Measurements from ENCODE around the gene GUF1.
"Not testable (repeated sequence)": the region's sequence is repeated elsewhere in the genome, so short reads cannot be mapped to it uniquely, and the experiment has no call there.

GUF1 gene

DNA sequence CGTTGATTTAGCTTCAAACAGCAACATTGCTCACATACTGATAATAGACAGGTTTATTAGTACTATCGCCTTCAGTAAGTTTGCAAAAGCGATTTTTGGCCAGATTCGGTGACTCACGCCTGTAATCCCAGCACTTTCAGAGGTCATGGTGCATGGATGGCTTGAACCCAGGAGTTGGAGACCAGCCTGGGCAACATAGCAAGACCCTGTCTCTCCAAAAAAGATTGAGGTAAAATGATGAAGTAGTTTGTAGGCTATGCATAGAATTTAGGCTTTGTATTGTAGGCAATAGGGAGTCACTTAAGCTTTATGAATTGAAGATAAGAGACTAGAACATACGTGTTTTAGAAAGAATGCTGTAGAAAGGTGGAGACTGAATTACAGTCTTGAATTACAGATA, 49.3 kb downstream of the GUF1 start:
- Histone ChIP-seq H3K27me3 (ENCODE audit: insufficient read depth, poor library complexity, severe bottlenecking) (no peaks in the 10 kb centered on the region), H3K4me3 (replicated peaks; ENCODE audit: insufficient read depth, low read length) (no peak overlapping the region), H3K27ac (replicated peaks) (no peak overlapping the region)
- no peak for DNase-seq (ENCODE audit: low read depth in 1 of 2, low spot score in 1 of 2)
- no peak for TF ChIP-seq POLR2AphosphoS5 (IDR thresholded peaks at IDR 0.05; ENCODE audit: low read depth)
- TF ChIP-seq, protein P1, sequence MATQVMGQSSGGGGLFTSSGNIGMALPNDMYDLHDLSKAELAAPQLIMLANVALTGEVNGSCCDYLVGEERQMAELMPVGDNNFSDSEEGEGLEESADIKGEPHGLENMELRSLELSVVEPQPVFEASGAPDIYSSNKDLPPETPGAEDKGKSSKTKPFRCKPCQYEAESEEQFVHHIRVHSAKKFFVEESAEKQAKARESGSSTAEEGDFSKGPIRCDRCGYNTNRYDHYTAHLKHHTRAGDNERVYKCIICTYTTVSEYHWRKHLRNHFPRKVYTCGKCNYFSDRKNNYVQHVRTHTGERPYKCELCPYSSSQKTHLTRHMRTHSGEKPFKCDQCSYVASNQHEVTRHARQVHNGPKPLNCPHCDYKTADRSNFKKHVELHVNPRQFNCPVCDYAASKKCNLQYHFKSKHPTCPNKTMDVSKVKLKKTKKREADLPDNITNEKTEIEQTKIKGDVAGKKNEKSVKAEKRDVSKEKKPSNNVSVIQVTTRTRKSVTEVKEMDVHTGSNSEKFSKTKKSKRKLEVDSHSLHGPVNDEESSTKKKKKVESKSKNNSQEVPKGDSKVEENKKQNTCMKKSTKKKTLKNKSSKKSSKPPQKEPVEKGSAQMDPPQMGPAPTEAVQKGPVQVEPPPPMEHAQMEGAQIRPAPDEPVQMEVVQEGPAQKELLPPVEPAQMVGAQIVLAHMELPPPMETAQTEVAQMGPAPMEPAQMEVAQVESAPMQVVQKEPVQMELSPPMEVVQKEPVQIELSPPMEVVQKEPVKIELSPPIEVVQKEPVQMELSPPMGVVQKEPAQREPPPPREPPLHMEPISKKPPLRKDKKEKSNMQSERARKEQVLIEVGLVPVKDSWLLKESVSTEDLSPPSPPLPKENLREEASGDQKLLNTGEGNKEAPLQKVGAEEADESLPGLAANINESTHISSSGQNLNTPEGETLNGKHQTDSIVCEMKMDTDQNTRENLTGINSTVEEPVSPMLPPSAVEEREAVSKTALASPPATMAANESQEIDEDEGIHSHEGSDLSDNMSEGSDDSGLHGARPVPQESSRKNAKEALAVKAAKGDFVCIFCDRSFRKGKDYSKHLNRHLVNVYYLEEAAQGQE (IDR thresholded peaks at IDR 0.05; ENCODE audit: insufficient replicate concordance, low read depth), result no peak
- TF ChIP-seq, protein P2, sequence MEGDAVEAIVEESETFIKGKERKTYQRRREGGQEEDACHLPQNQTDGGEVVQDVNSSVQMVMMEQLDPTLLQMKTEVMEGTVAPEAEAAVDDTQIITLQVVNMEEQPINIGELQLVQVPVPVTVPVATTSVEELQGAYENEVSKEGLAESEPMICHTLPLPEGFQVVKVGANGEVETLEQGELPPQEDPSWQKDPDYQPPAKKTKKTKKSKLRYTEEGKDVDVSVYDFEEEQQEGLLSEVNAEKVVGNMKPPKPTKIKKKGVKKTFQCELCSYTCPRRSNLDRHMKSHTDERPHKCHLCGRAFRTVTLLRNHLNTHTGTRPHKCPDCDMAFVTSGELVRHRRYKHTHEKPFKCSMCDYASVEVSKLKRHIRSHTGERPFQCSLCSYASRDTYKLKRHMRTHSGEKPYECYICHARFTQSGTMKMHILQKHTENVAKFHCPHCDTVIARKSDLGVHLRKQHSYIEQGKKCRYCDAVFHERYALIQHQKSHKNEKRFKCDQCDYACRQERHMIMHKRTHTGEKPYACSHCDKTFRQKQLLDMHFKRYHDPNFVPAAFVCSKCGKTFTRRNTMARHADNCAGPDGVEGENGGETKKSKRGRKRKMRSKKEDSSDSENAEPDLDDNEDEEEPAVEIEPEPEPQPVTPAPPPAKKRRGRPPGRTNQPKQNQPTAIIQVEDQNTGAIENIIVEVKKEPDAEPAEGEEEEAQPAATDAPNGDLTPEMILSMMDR (IDR thresholded peaks at IDR 0.05; ENCODE audit: insufficient read depth, low read length), result no peak
- no peak for TF ChIP-seq GABPA (IDR thresholded peaks at IDR 0.05; ENCODE audit: low read depth)
- no peak for TF ChIP-seq SPI1 (IDR thresholded peaks at IDR 0.05; ENCODE audit: borderline replicate concordance, low read depth)

DNA sequence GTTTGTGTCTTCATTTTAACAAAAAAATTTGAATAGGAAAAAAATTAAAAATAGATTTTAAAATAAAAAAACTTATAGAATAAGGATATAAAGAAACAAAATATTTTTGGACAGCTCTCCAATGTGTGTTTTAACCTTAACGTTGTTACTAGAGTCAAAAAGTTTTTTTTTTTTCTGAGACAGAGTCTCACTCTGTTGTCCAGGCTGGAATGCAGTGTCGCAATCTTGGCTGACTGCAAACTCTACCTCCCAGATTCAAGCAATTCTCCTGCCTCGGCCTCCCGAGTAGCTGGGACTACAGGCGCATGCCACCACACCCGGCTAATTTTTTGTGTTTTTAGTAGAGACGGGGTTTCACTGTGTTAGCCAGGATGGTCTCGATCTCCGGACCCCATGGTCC, 50.5 kb downstream of the GUF1 start:
- H3K4me3 ChIP-seq (replicated peaks; ENCODE audit: insufficient read depth, low read length); H3K27ac ChIP-seq (replicated peaks); DNase-seq (ENCODE audit: low read depth in 1 of 2, low spot score in 1 of 2); H3K27me3 ChIP-seq (ENCODE audit: insufficient read depth, poor library complexity, severe bottlenecking): not testable (repeated sequence)

DNA sequence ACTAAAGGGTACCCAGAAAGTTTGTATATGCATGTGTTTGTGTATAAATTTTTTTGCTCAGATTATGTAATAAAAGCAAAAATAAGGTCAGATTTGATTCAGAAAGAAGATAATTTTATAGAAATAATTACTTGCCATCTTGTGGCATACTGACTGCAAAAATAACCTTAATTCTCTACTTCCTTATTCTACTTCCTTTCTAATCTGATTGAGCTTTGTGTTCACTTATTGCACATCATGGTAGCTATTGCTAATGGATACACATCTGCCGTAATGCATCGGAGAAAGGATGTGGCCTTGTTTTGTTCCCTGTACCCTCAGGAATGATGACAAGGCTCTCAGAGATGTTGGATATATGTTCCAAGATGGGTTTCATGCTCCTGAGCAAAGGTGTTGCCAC, 58.7 kb downstream of the GUF1 start:
- DNase-seq (ENCODE audit: low read depth in 1 of 2, low spot score in 1 of 2), result peak in 1 of 2 experiments; percentile 11
- no peaks in the 10 kb centered on the region for H3K27me3 ChIP-seq (ENCODE audit: insufficient read depth, poor library complexity, severe bottlenecking)
- TF ChIP-seq, protein P2 (IDR thresholded peaks at IDR 0.05; ENCODE audit: insufficient read depth, low read length), result no peak
- TF ChIP-seq, protein P1 (IDR thresholded peaks at IDR 0.05; ENCODE audit: insufficient replicate concordance, low read depth), result no peak
- no peak for TF ChIP-seq GABPA (IDR thresholded peaks at IDR 0.05; ENCODE audit: low read depth)
- peak; percentile 53; the same call in 1 of the 2 replicates for TF ChIP-seq SPI1 (IDR thresholded peaks at IDR 0.05; ENCODE audit: borderline replicate concordance, low read depth)
- no peak for TF ChIP-seq POLR2AphosphoS5 (IDR thresholded peaks at IDR 0.05; ENCODE audit: low read depth)
- no peak overlapping the region for H3K4me3 ChIP-seq (replicated peaks; ENCODE audit: insufficient read depth, low read length)
- H3K27ac ChIP-seq (replicated peaks), result no peak overlapping the region

DNA sequence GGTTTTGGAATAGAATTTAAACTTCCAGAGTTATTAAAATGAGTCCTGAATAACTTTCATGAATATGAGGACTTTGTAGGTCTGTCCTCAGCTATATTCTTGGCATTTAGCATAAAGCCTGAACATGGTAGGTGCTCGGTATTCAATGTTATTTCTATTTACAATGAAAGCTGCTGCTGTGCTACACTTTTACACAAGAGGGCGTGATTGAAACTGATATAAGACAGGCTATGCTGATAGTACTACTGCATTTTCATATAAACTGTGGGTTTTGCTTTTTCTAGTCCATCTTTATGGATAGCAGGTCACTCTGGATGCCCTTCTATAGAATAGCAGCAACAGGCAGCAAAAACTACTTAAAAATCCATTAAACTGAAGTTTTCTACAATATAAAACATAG, 60.4 kb downstream of the GUF1 start:
- Histone ChIP-seq H3K27ac (replicated peaks) (no peak overlapping the region), H3K27me3 (ENCODE audit: insufficient read depth, poor library complexity, severe bottlenecking) (peaks cover 3% of the 10 kb centered on the region), H3K4me3 (replicated peaks; ENCODE audit: insufficient read depth, low read length) (no peak overlapping the region)
- no peak for DNase-seq (ENCODE audit: low read depth in 1 of 2, low spot score in 1 of 2)
- no peak for TF ChIP-seq SPI1 (IDR thresholded peaks at IDR 0.05; ENCODE audit: borderline replicate concordance, low read depth)
- TF ChIP-seq, protein P1 (IDR thresholded peaks at IDR 0.05; ENCODE audit: insufficient replicate concordance, low read depth), result no peak
